Measurements from ENCODE around the gene D2HGDH.

D2HGDH gene

GRCh38 chr2:241734467-241735208 is at the start of gene D2HGDH:
Gene D2HGDH, plus strand, starts transcription at chr2:241734630. Its CDS starts 595 bp downstream, at chr2:241735225.
- peak; percentile 70 for DNase-seq

GRCh38 chr2:241686324-241686649 is 48.1 kb upstream of the D2HGDH start:
- no peak for DNase-seq

- peak; percentile 92 for DNase-seq
Observed at GRCh38 chr2:241686650-241687425, 47.6 kb upstream of the D2HGDH start, which contains the start of gene DTYMK. Gene DTYMK, minus strand, starts transcription at chr2:241686815. Its CDS starts 32 bp downstream, at chr2:241686783.

DNA sequence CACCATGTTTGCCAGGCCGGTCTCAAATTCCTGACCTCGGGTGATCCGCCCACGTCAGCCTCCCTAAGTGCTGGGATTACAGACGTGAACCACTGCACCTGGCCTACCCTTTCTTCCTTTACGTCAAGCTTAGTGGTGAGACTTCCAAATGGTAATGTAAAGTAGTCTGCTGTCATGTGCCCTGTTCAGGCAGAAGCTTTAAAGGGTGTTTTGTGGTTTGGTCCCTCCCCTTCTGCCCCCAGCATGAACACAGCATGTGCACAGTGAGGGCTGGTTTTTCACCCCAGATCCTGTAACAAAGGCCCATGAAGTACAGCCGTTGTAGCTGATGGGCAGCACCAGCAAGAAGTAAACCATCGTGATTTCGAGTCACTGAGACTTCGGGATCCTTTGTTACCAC is 45.1 kb upstream of the D2HGDH start:
- no peak for DNase-seq

DNA sequence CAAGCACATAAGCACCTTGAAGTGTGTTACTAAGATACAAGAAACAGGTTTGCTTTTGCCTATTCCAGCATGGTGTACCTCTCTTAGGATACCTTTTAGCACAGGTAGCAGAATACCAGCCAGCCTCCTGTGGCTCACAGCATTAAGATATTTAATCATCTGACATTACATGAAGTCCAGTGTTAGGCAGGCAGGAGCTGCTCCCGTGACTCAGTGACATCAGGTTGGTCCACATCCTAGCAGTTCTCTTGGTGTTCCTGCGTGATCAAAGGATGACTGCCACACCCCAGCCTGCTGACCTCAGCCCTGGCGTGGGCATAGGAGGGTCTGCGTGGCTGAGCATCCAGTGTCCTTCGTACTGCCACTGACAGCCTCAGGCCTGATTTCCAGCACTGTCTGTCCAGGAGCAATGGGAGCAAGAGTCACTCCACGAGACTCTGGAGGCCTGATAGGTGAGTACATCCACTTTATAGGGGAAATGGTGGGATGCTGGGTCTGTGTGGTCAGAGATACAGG is 44.2 kb upstream of the D2HGDH start:
- no peak for DNase-seq

GRCh38 chr2:241692448-241692847 is 42.0 kb upstream of the D2HGDH start:
- no peak for DNase-seq

- DNase-seq = no peak
Observed at GRCh38 chr2:241695651-241696050, 38.8 kb upstream of the D2HGDH start.

DNA sequence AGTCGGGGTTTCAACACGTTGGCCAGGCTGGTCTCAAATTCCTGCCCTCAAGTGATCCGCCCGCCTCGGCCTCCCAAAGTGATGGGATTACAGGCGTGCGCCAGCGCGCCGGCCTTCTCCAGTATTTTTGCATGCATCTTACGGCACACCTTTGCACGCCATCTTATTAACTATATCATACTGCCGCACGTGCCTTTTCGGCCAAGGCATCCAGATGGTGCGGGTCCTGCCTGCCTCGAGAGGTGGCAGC is 33.4 kb upstream of the D2HGDH start:
- DNase-seq = peak; percentile 85

- DNase-seq = peak; percentile 78
Observed at GRCh38 chr2:241701399-241702154, 32.9 kb upstream of the D2HGDH start, which contains the start of gene ING5. Gene ING5, plus strand, starts transcription at chr2:241702039. Its CDS starts 27 bp downstream, at chr2:241702066.

DNA sequence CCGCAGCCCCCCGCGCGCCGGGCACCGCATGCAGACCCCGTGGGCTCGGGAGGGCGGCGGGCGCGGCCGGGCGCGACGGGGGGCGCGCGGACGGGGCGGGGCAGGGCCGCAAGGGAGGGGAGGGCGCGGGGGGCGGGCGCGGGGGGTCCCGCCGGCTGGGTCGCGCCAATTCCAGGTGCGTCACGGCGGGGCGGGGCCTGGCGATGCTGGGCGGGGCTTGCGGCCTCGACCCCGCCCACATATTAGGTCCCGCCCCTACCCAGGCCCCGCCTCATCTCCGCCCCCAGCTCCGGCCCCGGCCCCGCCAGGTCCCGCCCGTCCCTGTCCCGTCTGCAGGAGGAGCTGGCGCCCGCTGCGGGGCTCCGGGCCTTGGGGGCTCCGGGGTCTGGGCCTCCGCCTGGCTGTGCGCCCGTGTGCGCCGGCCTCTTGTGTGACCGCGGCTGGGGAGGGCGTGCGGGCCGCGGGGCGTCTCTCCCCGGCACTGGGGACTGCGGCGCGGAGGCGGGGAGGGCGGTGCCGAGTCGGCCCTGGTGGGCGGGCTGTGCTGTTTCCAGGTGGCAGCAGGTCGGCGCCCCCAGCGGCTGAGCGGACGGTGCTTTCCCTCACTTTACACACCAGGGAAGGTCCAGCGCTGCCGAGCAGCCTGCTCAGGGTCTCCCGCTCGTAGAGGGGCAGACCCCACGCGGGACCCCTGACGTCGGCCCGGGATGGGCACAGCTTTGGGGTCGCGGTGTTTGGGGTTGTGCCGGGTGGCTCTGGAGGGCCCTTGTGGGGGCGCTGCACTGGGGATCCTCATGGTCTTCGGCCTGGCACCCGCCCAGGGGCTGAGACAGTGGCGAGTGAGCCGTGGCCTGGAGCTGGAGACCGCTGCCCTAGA is 32.0 kb upstream of the D2HGDH start:
- DNase-seq = peak; percentile 71

DNA sequence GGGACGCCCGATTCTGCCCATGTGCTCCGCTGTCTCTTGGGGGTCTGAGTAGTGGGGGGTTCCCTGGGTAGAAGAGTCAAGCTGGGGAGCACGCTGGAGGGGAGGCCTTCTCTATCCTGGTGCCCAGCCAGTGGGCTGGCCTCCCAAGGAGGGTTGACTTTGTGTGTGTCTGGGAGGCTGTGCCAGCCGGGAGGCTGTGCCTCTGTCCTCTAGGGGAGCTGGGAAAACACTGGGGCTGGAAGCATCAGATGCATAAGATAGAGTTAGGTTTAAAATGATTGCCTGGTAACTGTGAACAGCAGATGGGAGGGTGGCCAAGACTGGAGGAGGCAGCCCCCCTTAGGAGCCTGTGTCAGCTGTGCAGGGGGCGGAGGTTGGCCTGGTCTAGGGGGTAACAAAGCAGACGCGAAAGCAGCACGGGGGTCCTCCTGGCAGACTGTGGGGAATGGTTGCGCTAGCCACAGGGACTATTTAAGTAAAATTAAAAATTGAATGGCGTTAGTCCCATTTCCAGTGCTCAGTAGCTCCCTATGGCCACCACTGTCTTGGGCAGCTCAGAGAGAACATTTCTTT is 31.3 kb upstream of the D2HGDH start:
- peak; percentile 1 for DNase-seq

DNA sequence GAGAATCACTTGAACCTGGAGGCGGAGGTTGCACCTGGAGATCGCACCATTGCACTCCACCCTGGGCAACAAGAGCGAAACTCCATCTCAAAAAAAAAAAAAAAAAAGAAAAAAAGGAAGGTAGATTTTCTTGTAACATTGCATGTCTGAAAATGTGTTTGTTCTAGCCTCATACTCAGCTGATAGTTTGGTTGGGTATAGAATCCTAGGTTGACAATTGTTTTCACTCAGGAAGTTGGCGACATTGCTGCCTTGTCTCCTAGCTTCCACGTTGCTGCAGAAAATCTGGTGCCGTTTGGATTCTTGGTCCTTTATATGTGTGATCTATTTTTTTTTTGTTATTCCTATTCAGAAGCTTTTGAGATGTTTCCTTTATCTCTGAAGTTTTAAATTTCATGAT is 27.9 kb upstream of the D2HGDH start:
- no peak for DNase-seq

GRCh38 chr2:241708879-241709278 is 25.6 kb upstream of the D2HGDH start:
- no peak for DNase-seq

GRCh38 chr2:241719093-241719492 is 15.3 kb upstream of the D2HGDH start:
- no peak for DNase-seq

DNA sequence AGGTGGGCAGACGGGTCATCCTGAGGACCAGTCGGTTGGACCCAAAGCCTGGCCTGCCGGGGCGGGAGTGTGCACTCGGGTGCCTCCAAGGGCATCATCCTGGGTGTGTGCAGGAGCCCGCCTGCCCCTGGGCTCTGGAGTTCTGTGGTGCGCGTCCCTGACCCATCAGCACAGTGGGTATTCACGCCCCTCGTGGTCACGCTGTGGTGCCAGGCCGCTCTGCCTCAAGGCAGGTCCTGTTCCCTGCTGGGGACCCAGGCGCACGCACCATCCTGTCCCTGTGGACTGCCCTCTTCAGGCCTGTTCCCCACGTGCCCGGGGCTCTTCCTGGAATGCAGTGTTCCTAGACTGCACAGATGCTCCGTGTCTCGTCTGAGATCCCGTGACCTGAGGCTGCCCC is 14.3 kb upstream of the D2HGDH start:
- DNase-seq = no peak

DNA sequence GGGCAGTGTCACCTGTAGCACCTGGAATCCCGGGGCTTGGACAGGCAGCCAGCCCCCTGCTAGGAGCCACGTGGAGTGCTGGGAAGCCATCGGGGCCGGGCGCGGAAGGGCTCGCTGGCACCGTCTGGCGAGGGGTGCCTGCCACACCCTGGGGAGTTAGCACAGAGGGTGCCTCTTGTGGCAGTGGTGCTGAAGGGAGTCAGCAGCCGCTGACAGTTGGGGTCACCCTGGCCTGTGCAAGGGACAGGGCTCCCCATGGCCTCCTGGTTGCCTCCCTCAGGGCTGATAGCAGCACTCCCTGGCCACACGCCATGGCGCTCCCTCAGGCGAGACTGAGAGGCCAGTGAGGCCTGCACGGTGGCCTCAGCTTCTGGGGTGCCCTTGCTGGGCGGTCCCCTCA is 13.9 kb upstream of the D2HGDH start:
- DNase-seq = no peak

- DNase-seq = no peak
Observed at GRCh38 chr2:241721852-241722251, 12.6 kb upstream of the D2HGDH start.

DNA sequence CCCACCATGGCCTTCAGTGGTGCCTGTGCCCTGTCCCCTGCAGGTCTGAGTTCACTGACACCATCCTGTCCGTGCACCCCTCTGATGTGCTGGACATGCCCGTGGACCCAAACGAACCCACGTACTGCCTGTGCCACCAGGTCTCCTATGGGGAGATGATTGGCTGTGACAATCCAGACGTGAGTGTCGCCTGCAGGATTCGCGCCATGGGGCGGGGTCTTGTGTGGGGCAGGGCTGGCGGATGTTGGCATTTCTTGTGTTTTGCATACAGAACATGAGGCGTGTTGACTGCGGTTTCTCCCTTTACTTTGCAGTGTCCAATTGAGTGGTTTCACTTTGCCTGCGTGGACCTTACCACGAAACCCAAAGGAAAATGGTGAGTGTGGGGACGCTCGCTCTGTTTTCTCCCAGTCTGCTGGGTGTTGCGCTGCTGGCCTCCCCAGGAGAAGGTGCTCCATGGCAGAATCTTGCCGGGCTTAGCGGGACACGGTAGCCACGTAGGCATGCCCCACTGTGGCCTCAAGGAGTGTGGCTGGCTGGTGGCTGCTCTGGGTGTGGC is 11.5 kb upstream of the D2HGDH start:
- no peak for DNase-seq

DNA sequence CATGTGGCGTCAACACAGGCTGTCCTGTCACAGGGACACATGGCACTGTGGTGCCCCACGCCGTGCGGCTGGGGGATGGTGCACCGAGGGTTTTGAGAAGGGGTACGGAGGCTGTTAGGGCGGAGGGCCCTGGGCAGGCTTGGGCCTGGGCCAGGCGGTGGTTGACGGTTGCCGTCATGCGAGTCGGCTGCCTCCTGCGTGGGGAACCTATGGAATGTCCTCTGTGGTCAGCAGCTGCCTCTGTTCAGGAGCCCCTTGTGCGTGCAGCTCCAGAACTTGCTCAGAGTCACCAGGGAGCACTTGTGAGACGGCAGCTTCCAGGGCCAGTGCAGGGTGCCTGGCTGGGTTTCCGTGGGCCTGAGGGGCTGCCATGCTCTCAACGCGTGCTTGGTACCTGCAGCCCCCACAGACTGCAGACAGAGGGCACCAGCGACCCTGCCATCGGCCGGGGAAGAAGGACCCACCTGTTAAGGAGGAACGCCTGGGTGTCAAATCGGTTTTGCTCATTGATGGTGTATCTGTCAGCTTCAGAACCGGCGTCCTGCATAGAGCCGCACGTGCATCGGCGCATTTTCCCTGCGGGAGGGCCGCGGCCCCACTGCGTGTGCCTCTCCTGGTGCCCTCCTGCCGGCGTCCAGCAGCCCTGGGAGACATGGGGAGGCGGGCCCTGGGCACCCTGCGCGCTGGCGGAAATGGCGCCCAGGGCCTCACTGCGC is 10.0 kb upstream of the D2HGDH start:
- peak; percentile 24 for DNase-seq

GRCh38 chr2:241724975-241725870 is 9.2 kb upstream of the D2HGDH start:
- DNase-seq = peak; percentile 22

Measured in NCI-H1105 treated with DMSO at 0.1 percent for 48 hours (cell line).